Cardiac fibroblast (primary cell): Measurements from ENCODE around the gene ANO2.
A peak's percentile ranks its signal among the peaks of the same experiment; 100 is the strongest.

ENCODE experiments used
- DNase-seq, 2 donors: peaks; one replicate each; pipeline versions ENCODE4 v3.0.0 to v3.0.0-alpha.2; 2010; ENCODE audit warnings: low read depth in 2 of 2
- H3K4me3 ChIP-seq, 2 donors: replicated peaks in 1 of 2; 1 replicate in 1 of 2; 2 replicates in 1 of 2; pipeline ENCODE4 v1.5.1; 2011; ENCODE audit warnings: low read depth in 2 of 2, low read length in 2 of 2, mild to moderate bottlenecking in 2 of 2, moderate library complexity in 1 of 2
- CTCF ChIP-seq: IDR thresholded peaks from one replicate; pipeline ENCODE4 v1.5.1; 2011; ENCODE audit warnings: low read depth, mild to moderate bottlenecking, low read length, inconsistent platforms

The ANO2 gene

GRCh38 chr12:5585178-5585577 lies 359.9 kb downstream of the ANO2 start:
- no peak for TF ChIP-seq CTCF
- H3K4me3 ChIP-seq = no peak overlapping the region
- DNase-seq = no peak

GRCh38 chr12:5584412-5585175 lies 360.5 kb downstream of the ANO2 start:
- no peak overlapping the region for H3K4me3 ChIP-seq
- no peak for DNase-seq
- TF ChIP-seq CTCF = no peak

- DNase-seq = no peak
- H3K4me3 ChIP-seq = no peak overlapping the region
- no peak for TF ChIP-seq CTCF
These were observed 362.5 kb downstream of the ANO2 start for GRCh38 chr12:5582541-5582940.

- TF ChIP-seq CTCF = no peak
- no peak overlapping the region for H3K4me3 ChIP-seq
- peak in 1 of 2 donors; percentile 10 for DNase-seq
These were observed 363.0 kb downstream of the ANO2 start for GRCh38 chr12:5582018-5582417.

- no peak for TF ChIP-seq CTCF
- no peak overlapping the region for H3K4me3 ChIP-seq
- no peak for DNase-seq
These were observed 363.4 kb downstream of the ANO2 start for GRCh38 chr12:5581616-5582015.

- no peak for TF ChIP-seq CTCF
- DNase-seq = peak in 1 of 2 donors; percentile 21
- no peak overlapping the region for H3K4me3 ChIP-seq
These were observed 364.0 kb downstream of the ANO2 start for GRCh38 chr12:5581019-5581418.

- no peak for DNase-seq
- H3K4me3 ChIP-seq = no peak overlapping the region
- no peak for TF ChIP-seq CTCF
These were observed 366.3 kb downstream of the ANO2 start for GRCh38 chr12:5578775-5579174.
